HEK293T (cell line): Measurements from ENCODE around the gene PEX26.
"Not testable (repeated sequence)": the region's sequence is repeated elsewhere in the genome, so short reads cannot be mapped to it uniquely, and the experiment has no call there.

Experiments
- CTCF ChIA-PET: fragments of 350-600 bp; formaldehyde crosslinking; extraction: SDS; loops from one replicate; lab custom pipeline; 2021; ENCODE audit warnings: antibody characterized with exemption, inconsistent platforms; lab: Yijun Ruan, JAX
- POLR2A ChIA-PET: fragments of 350-600 bp; formaldehyde crosslinking; extraction: SDS; loops from one replicate; lab custom pipeline; 2020; ENCODE audit warnings: antibody characterized with exemption, inconsistent platforms; lab: Yijun Ruan, JAX
- DNase-seq: peaks from one replicate; pipeline ENCODE4 v3.0.0; 2012; ENCODE audit warnings: mixed read lengths; ENCODE audit errors: extremely low spot score
- ARNT ChIP-seq: fragments of 450-650 bp; IDR thresholded peaks from 2 replicates; pipeline ENCODE4 v1.6.1; 2017; ENCODE audit warnings: mild to moderate bottlenecking
- BHLHE40 ChIP-seq: fragments of 450-650 bp; IDR thresholded peaks from 2 replicates; pipeline ENCODE4 v1.6.1; 2016; ENCODE audit warnings: mild to moderate bottlenecking, moderate library complexity, borderline replicate concordance
- CTBP1 ChIP-seq: fragments of 450-650 bp; IDR thresholded peaks from 2 replicates; pipeline ENCODE4 v1.6.1; 2016; ENCODE audit warnings: borderline replicate concordance
- ELF4 ChIP-seq: fragments of 450-650 bp; IDR thresholded peaks from 2 replicates; pipeline ENCODE4 v1.6.1; 2017; ENCODE audit warnings: antibody characterized with exemption
- FOXA1 ChIP-seq: fragments of 450-650 bp; IDR thresholded peaks from 2 replicates; pipeline ENCODE4 v1.6.1; 2016; ENCODE audit warnings: mild to moderate bottlenecking
- FOXK2 ChIP-seq: fragments of 450-650 bp; IDR thresholded peaks from 2 replicates; pipeline ENCODE4 v1.6.1; 2016; ENCODE audit warnings: mild to moderate bottlenecking
- FOXM1 ChIP-seq: fragments of 450-650 bp; IDR thresholded peaks from 2 replicates; pipeline ENCODE4 v1.6.1; 2017; ENCODE audit warnings: mild to moderate bottlenecking, borderline replicate concordance
- HDGF ChIP-seq: fragments of 450-650 bp; IDR thresholded peaks from 2 replicates; pipeline ENCODE4 v1.6.1; 2017; ENCODE audit warnings: antibody characterized with exemption, borderline replicate concordance
- L3MBTL2 ChIP-seq: fragments of 450-650 bp; conservative IDR thresholded peaks from 2 replicates; pipeline ENCODE4 v1.6.1; 2016; ENCODE audit warnings: mild to moderate bottlenecking
- LEF1 ChIP-seq: fragments of 450-650 bp; IDR thresholded peaks from 2 replicates; pipeline ENCODE4 v1.6.1; 2017; ENCODE audit warnings: mild to moderate bottlenecking, borderline replicate concordance
- NFRKB ChIP-seq: fragments of 450-650 bp; IDR thresholded peaks from 2 replicates; pipeline ENCODE4 v1.6.1; 2016; ENCODE audit warnings: mild to moderate bottlenecking, moderate library complexity
- PKNOX1 ChIP-seq: fragments of 450-650 bp; IDR thresholded peaks from 2 replicates; pipeline ENCODE4 v1.6.1; 2016
- SP1 ChIP-seq: fragments of 450-650 bp; IDR thresholded peaks from 2 replicates; pipeline ENCODE4 v1.6.1; 2017
- SUZ12 ChIP-seq: fragments of 450-650 bp; IDR thresholded peaks from 2 replicates; pipeline ENCODE4 v1.6.1; 2016; ENCODE audit warnings: mild to moderate bottlenecking
- TARDBP ChIP-seq: fragments of 450-650 bp; IDR thresholded peaks from 2 replicates; pipeline ENCODE4 v1.6.1; 2016
- ZNF384 ChIP-seq: fragments of 450-650 bp; IDR thresholded peaks from 2 replicates; pipeline ENCODE4 v1.6.1; 2016

The PEX26 gene

DNA sequence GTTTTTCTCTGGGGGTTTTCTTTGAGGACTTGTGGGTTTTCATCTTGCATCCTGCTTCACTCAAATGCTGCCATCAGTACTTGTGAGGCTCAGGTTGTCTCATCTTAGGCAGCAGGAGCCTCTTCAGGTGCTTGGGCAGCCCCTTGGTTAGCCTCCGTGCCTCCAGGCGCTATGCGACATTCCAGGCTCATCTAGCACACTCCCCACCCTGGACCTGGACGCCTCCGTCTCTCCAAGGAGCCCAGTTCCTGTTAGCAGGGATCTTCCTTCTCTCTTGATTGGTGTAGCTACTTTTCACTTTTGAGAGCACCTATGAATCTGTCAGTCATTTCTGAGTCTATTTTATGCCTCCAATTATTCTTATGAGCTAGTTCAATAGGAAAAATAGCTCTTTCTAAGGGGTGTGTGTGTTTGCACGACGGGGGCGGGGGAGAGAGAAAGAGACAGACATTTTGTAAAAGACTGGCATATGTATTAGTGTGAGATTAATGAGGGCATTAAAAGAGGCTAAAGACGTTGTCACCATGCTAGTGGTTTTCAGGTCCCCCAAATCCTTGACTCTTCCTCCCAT lies 40.6 kb downstream of the PEX26 start:
- POLR2A ChIA-PET = no interaction called here
- TF ChIP-seq LEF1 (no peak), SUZ12 (no peak), TARDBP (no peak), BHLHE40 (no peak), HDGF (no peak), SP1 (no peak), FOXM1 (no peak), FOXA1 (no peak), ARNT (no peak), ZNF384 (no peak), L3MBTL2 (no peak), FOXK2 (no peak), ELF4 (no peak), NFRKB (no peak), PKNOX1 (no peak)
- DNase-seq = no peak
- CTCF ChIA-PET = no interaction called here

- TF ChIP-seq FOXK2 (no peak), NFRKB (no peak), L3MBTL2 (no peak)
- ChIA-PET POLR2A (no interaction called here), CTCF (no interaction called here)
- no peak for DNase-seq
These were observed 41.8 kb downstream of the PEX26 start for GRCh38 chr22:18119409-18120110.

DNA sequence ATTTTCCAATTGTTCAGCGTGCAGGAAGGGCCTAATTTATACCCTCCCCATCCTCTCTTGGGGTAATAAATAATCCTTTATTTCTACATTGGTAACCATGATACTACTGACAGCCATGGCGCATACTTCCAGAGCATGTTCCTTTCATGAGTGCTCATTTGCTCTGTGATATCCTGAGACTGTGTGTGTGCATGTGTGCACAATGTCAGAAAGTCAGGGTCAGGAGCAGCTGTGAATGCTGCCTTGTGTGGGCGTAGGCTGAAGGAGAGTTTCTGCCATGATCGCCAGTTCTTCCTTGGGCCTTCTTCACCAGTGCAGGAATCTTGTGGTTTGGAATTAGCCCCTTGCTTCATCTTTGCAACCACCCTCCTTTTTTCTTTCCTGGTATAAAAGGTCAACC lies 43.1 kb downstream of the PEX26 start:
- TF ChIP-seq SP1 = no peak
- TF ChIP-seq L3MBTL2 = no peak
- TF ChIP-seq ZNF384 = no peak
- no peak for TF ChIP-seq CTBP1
- TF ChIP-seq PKNOX1 = no peak
- TF ChIP-seq SUZ12 = no peak
- TF ChIP-seq LEF1 = no peak
- no peak for TF ChIP-seq NFRKB
- TF ChIP-seq ELF4 = no peak
- TF ChIP-seq HDGF = no peak
- TF ChIP-seq FOXK2 = no peak
- no peak for TF ChIP-seq TARDBP
- no peak for TF ChIP-seq BHLHE40
- TF ChIP-seq FOXA1 = no peak
- TF ChIP-seq FOXM1 = no peak
- no peak for TF ChIP-seq ARNT
- no peak for DNase-seq
- ChIA-PET POLR2A (no interaction called here), CTCF (no interaction called here)

DNA sequence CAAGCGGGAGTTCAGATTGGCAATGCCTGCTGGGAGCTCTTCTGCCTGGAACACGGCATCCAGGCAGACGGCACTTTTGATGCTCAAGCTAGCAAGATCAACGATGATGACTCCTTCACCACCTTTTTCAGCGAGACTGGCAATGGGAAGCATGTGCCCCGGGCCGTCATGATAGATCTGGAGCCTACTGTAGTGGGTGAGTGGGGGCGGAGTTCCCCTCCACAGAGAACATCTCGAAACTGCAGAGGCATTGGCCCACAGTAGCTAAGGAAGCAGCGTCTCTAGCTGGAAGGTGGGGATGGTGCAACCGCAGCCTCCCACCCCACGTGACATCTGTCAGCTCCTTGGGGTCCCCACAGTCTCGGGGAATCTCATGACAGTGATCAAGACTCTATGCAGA lies 43.7 kb downstream of the PEX26 start:
- POLR2A ChIA-PET = interaction anchor here (0.7 kb wide), 1 partner anchor 28 kb away, joined by 3 read pairs; no protein-coding TSS in a partner anchor
- no peak for TF ChIP-seq ELF4
- TF ChIP-seq ARNT = no peak
- TF ChIP-seq HDGF = no peak
- no peak for TF ChIP-seq CTBP1
- CTCF ChIA-PET = no interaction called here
- no peak for DNase-seq

DNA sequence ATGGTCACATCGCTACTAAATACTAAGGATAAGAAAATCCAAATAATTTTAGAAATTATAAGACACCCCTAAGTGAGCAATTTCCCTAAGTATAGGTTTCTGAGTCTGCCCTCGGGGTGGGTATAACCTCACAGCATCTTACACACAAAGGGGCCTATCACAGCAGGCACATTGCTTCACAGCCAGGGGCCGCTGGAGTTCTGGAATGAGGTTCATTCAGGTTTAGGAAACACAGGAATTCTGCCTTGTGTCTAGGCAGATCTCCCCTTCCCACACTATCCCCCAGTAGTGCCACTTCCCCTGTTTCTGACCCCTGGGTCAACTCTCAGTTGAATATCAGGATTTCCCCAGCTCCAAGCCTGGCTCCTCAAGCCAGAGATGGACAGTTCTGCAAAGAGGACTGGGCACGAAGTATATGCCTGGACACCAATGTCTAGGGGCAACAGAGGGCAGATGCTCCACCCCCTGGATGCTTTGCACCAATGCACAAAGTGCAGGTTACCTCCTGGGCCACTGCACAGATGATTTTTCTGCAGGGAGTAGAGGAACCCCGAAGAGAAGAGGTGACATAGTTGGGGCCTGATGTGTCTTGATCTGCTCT lies 44.3 kb downstream of the PEX26 start:
- no peak for DNase-seq
- TF ChIP-seq ZNF384 (no peak), CTBP1 (no peak), FOXK2 (no peak), LEF1 (no peak), ARNT (no peak), BHLHE40 (no peak), SP1 (no peak)
- CTCF ChIA-PET = no interaction called here
- POLR2A ChIA-PET = interaction anchor here (0.7 kb wide), 1 partner anchor 27 kb away, joined by 3 read pairs; no protein-coding TSS in a partner anchor

DNA sequence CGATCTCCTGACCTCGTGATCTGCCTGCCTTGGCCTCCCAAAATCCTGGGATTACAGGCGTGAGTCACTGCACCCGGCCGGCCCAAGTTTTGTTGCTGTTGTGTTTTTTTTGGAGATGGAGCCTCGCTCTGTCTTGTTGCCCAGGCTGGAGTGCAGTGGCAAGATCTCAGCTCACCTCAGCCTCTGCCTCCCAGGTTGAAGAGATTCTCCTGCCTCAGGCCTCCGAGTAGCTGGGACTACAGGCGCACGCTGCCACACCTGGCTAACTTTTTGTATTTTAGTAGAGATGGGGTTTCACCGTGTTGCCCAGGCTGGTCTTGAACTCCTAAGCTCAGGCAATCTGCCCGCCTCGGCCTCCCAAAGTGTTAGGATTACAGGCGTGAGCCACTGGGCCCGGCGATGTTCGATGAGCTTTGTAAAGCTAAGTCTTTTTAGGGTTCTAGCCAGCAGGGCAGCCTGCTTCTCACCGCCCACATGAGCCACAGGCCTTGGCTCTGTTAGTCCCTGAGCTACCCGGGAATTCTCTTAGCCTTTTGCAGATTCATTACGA lies 45.8 kb downstream of the PEX26 start:
- DNase-seq, CTCF ChIA-PET: not testable (repeated sequence)
- POLR2A ChIA-PET = interaction anchor here (0.7 kb wide), 1 partner anchor 46 kb away, joined by 3 read pairs; the partner anchor contains the start of gene PEX26

DNA sequence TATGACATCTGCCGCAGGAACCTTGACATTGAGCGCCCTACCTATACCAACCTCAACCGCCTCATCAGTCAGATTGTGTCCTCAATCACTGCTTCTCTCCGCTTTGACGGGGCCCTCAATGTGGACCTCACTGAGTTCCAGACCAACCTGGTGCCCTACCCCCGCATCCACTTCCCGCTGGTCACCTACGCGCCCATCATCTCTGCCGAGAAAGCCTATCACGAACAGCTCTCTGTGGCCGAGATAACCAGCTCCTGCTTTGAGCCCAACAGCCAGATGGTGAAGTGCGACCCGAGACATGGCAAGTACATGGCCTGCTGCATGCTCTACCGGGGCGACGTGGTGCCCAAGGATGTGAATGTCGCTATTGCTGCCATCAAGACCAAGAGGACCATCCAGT lies 48.8 kb downstream of the PEX26 start:
- CTCF ChIA-PET = no interaction called here

More for the DNA sequence above, 48.8 kb downstream of the PEX26 start:
- DNase-seq = no peak
- POLR2A ChIA-PET = no interaction called here
- no peak for TF ChIP-seq FOXK2
